Liver (tissue), 3 donors: ENCODE measurements around the gene EIF4H.
"Not testable (repeated sequence)": the region's sequence is repeated elsewhere in the genome, so short reads cannot be mapped to it uniquely, and the experiment has no call there.

Source experiments
- GABPA ChIP-seq, 2 donors: IDR thresholded peaks in 1 of 2; conservative IDR thresholded peaks in 1 of 2; 2 replicates each; pipeline ENCODE4 v1.6.1; 2016; ENCODE audit warnings: antibody characterized with exemption in 2 of 2, mild to moderate bottlenecking in 1 of 2, moderate library complexity in 1 of 2
- RAD21 ChIP-seq, 2 donors: IDR thresholded peaks; 2 replicates each; pipeline ENCODE4 v1.6.1; 2016; ENCODE audit warnings: antibody characterized with exemption in 2 of 2, mild to moderate bottlenecking in 2 of 2
- TAF1 ChIP-seq: conservative IDR thresholded peaks from 2 replicates; pipeline ENCODE4 v1.6.1; 2016; ENCODE audit warnings: antibody characterized with exemption, mild to moderate bottlenecking
- YY1 ChIP-seq: IDR thresholded peaks from 2 replicates; pipeline ENCODE4 v1.6.1; 2016; ENCODE audit warnings: antibody characterized with exemption, mild to moderate bottlenecking
- TF ChIP-seq, protein P1 (sequence below): fragments of 150-350 bp; IDR thresholded peaks from 2 replicates; pipeline ENCODE4 v1.5.1; 2017; ENCODE audit warnings: improper control_type of control experiment, low read depth, low read length; ENCODE audit not compliant: missing input control
- TF ChIP-seq, protein P2 (sequence below): IDR thresholded peaks from 2 replicates; pipeline ENCODE4 v1.6.1; 2016; ENCODE audit warnings: antibody characterized with exemption
- TF ChIP-seq, protein P3 (sequence below): IDR thresholded peaks from 2 replicates; pipeline ENCODE4 v1.6.1; 2016; ENCODE audit warnings: antibody characterized with exemption
- donor health status: healthy.
- donor health status: healthy.

DNA sequence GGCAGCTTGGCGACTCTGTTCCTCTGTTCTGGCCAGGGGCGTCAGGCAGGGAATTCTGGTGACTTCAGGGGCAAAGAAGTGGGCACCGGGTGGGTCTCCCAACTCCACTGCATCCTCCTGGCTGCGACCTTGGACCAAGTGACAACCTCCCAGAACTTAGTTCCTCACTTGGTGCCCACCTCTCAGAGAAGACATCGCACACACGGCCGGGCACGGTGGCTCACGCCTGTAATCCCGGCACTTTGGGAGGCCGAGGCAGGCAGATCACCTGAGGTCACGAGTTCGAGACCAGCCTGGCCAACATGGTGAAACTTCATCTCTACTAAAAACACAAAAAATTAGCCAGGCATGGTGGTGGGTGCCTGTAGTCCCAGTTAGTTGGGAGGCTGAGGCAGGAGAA is 50.8 kb downstream of the EIF4H start:
- not testable (repeated sequence) for TF ChIP-seq GABPA (IDR thresholded peaks at IDR 0.05 in 1 of 2, conservative IDR thresholded peaks at IDR 0.05 in 1 of 2); TAF1; YY1; RAD21 (IDR thresholded peaks at IDR 0.05)
- TF ChIP-seq, protein P1, sequence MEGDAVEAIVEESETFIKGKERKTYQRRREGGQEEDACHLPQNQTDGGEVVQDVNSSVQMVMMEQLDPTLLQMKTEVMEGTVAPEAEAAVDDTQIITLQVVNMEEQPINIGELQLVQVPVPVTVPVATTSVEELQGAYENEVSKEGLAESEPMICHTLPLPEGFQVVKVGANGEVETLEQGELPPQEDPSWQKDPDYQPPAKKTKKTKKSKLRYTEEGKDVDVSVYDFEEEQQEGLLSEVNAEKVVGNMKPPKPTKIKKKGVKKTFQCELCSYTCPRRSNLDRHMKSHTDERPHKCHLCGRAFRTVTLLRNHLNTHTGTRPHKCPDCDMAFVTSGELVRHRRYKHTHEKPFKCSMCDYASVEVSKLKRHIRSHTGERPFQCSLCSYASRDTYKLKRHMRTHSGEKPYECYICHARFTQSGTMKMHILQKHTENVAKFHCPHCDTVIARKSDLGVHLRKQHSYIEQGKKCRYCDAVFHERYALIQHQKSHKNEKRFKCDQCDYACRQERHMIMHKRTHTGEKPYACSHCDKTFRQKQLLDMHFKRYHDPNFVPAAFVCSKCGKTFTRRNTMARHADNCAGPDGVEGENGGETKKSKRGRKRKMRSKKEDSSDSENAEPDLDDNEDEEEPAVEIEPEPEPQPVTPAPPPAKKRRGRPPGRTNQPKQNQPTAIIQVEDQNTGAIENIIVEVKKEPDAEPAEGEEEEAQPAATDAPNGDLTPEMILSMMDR: not testable (repeated sequence)
- TF ChIP-seq, protein P2, sequence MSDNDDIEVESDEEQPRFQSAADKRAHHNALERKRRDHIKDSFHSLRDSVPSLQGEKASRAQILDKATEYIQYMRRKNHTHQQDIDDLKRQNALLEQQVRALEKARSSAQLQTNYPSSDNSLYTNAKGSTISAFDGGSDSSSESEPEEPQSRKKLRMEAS: not testable (repeated sequence)
- TF ChIP-seq, protein P3, sequence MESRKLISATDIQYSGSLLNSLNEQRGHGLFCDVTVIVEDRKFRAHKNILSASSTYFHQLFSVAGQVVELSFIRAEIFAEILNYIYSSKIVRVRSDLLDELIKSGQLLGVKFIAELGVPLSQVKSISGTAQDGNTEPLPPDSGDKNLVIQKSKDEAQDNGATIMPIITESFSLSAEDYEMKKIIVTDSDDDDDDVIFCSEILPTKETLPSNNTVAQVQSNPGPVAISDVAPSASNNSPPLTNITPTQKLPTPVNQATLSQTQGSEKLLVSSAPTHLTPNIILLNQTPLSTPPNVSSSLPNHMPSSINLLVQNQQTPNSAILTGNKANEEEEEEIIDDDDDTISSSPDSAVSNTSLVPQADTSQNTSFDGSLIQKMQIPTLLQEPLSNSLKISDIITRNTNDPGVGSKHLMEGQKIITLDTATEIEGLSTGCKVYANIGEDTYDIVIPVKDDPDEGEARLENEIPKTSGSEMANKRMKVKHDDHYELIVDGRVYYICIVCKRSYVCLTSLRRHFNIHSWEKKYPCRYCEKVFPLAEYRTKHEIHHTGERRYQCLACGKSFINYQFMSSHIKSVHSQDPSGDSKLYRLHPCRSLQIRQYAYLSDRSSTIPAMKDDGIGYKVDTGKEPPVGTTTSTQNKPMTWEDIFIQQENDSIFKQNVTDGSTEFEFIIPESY: not testable (repeated sequence)
